ENCODE data around the gene AKNAD1.

DNA sequence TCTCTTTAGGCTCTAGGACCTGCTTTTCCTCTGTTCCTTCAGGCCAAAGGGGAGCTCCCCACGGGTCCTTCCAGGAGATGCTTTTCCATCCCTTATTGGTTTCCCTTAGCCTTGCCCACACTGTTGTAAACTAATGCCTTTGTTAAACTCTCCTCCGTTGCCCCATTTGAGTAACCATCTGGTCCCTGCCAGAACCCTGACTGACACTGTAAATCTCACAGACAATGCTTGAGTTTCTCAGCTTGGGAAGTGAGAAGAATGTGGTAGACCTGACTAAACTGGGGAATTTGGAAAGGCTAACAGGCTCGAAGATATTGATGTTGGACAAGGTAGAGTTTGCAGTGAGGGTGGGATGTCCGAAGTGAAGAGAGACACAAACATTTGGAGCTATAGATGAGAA is 11.4 kb downstream of the AKNAD1 start:
- TF ChIP-seq HDAC2 (CRISPR knock-in tag; IDR thresholded peaks at IDR 0.05) (no peak), ZNF362 (CRISPR knock-in tag; IDR thresholded peaks at IDR 0.05; ENCODE audit: borderline replicate concordance) (no peak), CTCF (CRISPR knock-in tag; IDR thresholded peaks at IDR 0.05) (no peak), ATF7-NPFF (CRISPR knock-in tag; IDR thresholded peaks at IDR 0.05; ENCODE audit: low read depth) (no peak), SKI (IDR thresholded peaks at IDR 0.05; ENCODE audit: partially characterized antibody) (no peak)
